22Rv1 (cell line): ENCODE measurements around the gene FILIP1L.

Source experiments
- H3K27ac ChIP-seq: fragments of 450-650 bp; 2 replicates; pipeline ENCODE4 v1.5.1; 2017
- ZFX ChIP-seq: fragments of 450-650 bp; IDR thresholded peaks from 2 replicates; pipeline ENCODE4 v1.6.1; 2017; ENCODE audit warnings: antibody characterized with exemption, borderline replicate concordance
- TF ChIP-seq, protein P1 (sequence below): fragments of 450-650 bp; IDR thresholded peaks from 2 replicates; pipeline ENCODE4 v1.5.1; 2017; ENCODE audit warnings: mild to moderate bottlenecking

FILIP1L gene

GRCh38 chr3:100007313-100007712 lies 107.0 kb downstream of the FILIP1L start:
- no peak overlapping the region for H3K27ac ChIP-seq
- TF ChIP-seq, protein P1, sequence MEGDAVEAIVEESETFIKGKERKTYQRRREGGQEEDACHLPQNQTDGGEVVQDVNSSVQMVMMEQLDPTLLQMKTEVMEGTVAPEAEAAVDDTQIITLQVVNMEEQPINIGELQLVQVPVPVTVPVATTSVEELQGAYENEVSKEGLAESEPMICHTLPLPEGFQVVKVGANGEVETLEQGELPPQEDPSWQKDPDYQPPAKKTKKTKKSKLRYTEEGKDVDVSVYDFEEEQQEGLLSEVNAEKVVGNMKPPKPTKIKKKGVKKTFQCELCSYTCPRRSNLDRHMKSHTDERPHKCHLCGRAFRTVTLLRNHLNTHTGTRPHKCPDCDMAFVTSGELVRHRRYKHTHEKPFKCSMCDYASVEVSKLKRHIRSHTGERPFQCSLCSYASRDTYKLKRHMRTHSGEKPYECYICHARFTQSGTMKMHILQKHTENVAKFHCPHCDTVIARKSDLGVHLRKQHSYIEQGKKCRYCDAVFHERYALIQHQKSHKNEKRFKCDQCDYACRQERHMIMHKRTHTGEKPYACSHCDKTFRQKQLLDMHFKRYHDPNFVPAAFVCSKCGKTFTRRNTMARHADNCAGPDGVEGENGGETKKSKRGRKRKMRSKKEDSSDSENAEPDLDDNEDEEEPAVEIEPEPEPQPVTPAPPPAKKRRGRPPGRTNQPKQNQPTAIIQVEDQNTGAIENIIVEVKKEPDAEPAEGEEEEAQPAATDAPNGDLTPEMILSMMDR, result no peak
- no peak for TF ChIP-seq ZFX

- H3K27ac ChIP-seq, result no peak overlapping the region; the same call in 1 of the 2 replicates
- no peak for TF ChIP-seq ZFX
- TF ChIP-seq, protein P1, result no peak
Measured at GRCh38 chr3:100006570-100007271, 107.6 kb downstream of the FILIP1L start.

DNA sequence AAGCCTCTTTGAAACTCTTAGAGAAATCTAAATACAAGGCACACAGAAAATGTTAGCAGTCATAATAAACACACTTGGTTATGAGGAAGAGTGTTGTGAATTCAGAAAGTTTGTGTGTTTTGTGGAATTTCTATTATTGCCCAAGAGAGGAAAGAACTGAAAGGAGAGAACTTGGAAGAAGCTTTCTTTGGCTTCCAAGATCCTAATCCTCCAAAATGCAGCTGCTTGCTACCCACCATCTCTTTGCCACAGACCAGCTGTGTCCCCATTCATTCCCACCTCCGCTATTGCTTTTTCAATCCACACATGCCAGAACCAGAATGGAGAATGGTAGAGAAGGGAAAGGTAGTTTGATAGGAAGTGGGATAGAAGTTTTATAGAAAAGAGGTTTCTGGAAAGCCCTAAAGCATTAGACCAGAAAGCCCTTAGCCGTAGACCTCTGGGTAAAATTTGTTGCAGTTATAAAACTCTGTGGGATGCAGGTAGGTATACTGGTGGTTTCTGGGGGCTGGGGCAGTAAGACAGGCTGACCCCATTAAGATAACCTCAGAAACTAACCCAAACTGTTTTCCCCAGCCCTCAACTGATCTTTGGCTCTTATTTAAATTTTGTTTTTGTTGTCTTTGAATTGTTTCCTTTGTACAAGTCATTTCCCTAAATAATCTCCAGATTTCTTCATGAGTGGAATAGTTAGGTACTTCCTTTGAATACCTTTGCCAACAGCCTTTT lies 108.5 kb downstream of the FILIP1L start:
- H3K27ac ChIP-seq, result no peak overlapping the region

GRCh38 chr3:100004931-100005330 lies 109.4 kb downstream of the FILIP1L start:
- H3K27ac ChIP-seq, result no peak overlapping the region
- no peak for TF ChIP-seq ZFX
- TF ChIP-seq, protein P1, result no peak

More for the DNA sequence above, 108.5 kb downstream of the FILIP1L start:
- TF ChIP-seq, protein P1, result no peak
- no peak for TF ChIP-seq ZFX

GRCh38 chr3:100003609-100004503 lies 110.4 kb downstream of the FILIP1L start:
- 0 out of 2 replicates have a peak overlapping the region, but pooled peaks have one; percentile 17 for H3K27ac ChIP-seq
- TF ChIP-seq, protein P1, result no peak
- TF ChIP-seq ZFX, result no peak

DNA sequence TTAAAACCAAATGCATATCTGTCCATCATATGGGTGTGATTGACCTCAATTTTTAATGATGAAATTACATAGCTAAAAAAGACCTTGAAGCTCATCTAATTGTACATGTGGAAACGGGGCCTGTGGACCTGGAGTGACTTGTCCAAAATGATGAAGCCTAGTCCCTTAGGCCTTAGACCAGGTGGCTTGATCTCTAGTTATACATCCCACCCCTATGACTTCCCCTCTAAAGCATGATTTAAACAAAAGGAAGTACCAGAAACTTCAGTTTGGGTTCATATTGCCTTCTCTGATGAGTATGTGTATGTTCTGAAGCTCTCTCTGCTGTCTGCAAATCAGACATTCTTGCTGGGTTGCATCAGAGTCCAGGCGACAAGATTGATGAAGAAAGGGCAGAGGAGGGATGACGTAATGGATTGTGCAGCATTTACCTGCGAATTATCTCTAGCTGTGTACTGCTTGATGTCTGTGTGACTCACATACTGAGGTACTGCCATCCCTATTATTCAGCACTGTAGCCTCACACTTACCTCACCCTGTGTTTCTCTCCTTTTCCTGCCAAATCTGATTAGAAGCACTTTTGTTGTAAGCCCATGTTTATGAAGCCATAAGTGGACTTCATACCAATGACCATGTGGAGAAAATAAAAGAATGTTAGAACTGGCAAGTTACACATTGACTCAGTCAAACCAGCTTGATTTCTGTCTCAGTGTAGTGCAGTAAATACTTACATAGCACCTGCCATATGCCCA lies 111.5 kb downstream of the FILIP1L start:
- 0 out of 2 replicates have a peak overlapping the region, but pooled peaks have one; percentile 17 for H3K27ac ChIP-seq
- TF ChIP-seq, protein P1, result no peak
- TF ChIP-seq ZFX, result no peak
